Vagina (tissue), 2 donors: ENCODE results near the gene HBB.

Experiments used
- CTCF ChIP-seq, 3 experiments: fragments of 450-650 bp in 2 of 3; fragments of 200-600 bp in 1 of 3; sonication (generic) in 1 of 3; IDR thresholded peaks; one replicate each; pipeline ENCODE4 v1.5.1; 2017 to 2019; ENCODE audit warnings: antibody characterized with exemption in 3 of 3, mild to moderate bottlenecking in 2 of 3, moderate library complexity in 2 of 3
- POLR2A ChIP-seq, 2 donors: fragments of 450-650 bp; IDR thresholded peaks; one replicate each; pipeline ENCODE4 v1.6.1; 2017; ENCODE audit warnings: antibody characterized with exemption in 2 of 2, mild to moderate bottlenecking in 2 of 2, moderate library complexity in 2 of 2

- TF ChIP-seq POLR2A (IDR thresholded peaks at IDR 0.05) (no peak), CTCF (IDR thresholded peaks at IDR 0.05) (no peak)
These were observed 11.6 kb upstream of the HBB start for GRCh38 chr11:5238486-5238885.
